HG03045 (cell line): ENCODE data around the gene AGPAT4.
"Not testable (repeated sequence)": the region's sequence is repeated elsewhere in the genome, so short reads cannot be mapped to it uniquely, and the experiment has no call there.

Experiments used
- ATAC-seq: cut with Tn5 transposase; IDR thresholded peaks from one replicate; pipeline ENCODE4 v1.9.1; 2021; ENCODE audit warnings: mild to moderate bottlenecking, moderate library complexity; ENCODE audit not compliant: unreplicated experiment

AGPAT4 gene

GRCh38 chr6:161210857-161211256 lies 63.0 kb downstream of the AGPAT4 start:
- no peak for ATAC-seq

- ATAC-seq: no peak
Measured at GRCh38 chr6:161207200-161207599, 66.7 kb downstream of the AGPAT4 start.

GRCh38 chr6:161204866-161205557 lies 68.8 kb downstream of the AGPAT4 start:
- ATAC-seq: no peak

- no peak for ATAC-seq
Measured at GRCh38 chr6:161200610-161201370, 73.1 kb downstream of the AGPAT4 start.

GRCh38 chr6:161199850-161200249 lies 74.0 kb downstream of the AGPAT4 start:
- no peak for ATAC-seq

- no peak for ATAC-seq
Measured at GRCh38 chr6:161198783-161199460, 74.9 kb downstream of the AGPAT4 start.

GRCh38 chr6:161198176-161198575 lies 75.7 kb downstream of the AGPAT4 start:
- ATAC-seq: no peak

- ATAC-seq: no peak
Measured at GRCh38 chr6:161195386-161195785, 78.5 kb downstream of the AGPAT4 start.

- ATAC-seq: no peak
Measured at GRCh38 chr6:161194374-161194773, 79.5 kb downstream of the AGPAT4 start.

GRCh38 chr6:161192636-161193411 lies 81.0 kb downstream of the AGPAT4 start:
- no peak for ATAC-seq

GRCh38 chr6:161191671-161192070 lies 82.2 kb downstream of the AGPAT4 start:
- no peak for ATAC-seq

GRCh38 chr6:161191007-161191406 lies 82.9 kb downstream of the AGPAT4 start:
- ATAC-seq: no peak

GRCh38 chr6:161189891-161190290 lies 84.0 kb downstream of the AGPAT4 start:
- no peak for ATAC-seq

GRCh38 chr6:161188547-161189465 lies 85.1 kb downstream of the AGPAT4 start:
- no peak for ATAC-seq

- ATAC-seq: no peak
Measured at GRCh38 chr6:161186173-161186769, 87.6 kb downstream of the AGPAT4 start.

- ATAC-seq: no peak
Measured at GRCh38 chr6:161181121-161181520, 92.7 kb downstream of the AGPAT4 start.

GRCh38 chr6:161178155-161178554 lies 95.7 kb downstream of the AGPAT4 start:
- not testable (repeated sequence) for ATAC-seq

GRCh38 chr6:161176428-161176827 lies 97.4 kb downstream of the AGPAT4 start:
- ATAC-seq: not testable (repeated sequence)

- not testable (repeated sequence) for ATAC-seq
Measured at GRCh38 chr6:161172769-161173168, 101.1 kb downstream of the AGPAT4 start.

- ATAC-seq: no peak
Measured at GRCh38 chr6:161171207-161171606, 102.7 kb downstream of the AGPAT4 start.
